H1 (cell line): ENCODE data around the gene IL20RB. TPM values are rescaled to one million over a fixed set of nuclear protein-coding genes. Genes with fewer than 3 reads are reported as not detected.

Source experiments
- EGR1 ChIP-seq: IDR thresholded peaks from 2 replicates; pipeline ENCODE4 v1.6.1; 2011; ENCODE audit warnings: low read depth, low read length, borderline replicate concordance
- KDM5A ChIP-seq: fragments of 200-600 bp; IDR thresholded peaks from 2 replicates; pipeline ENCODE4 v1.7.1; 2012; ENCODE audit warnings: mild to moderate bottlenecking, low read length, inconsistent platforms, mixed read lengths
- SIX5 ChIP-seq: IDR thresholded peaks from 2 replicates; pipeline ENCODE4 v1.6.1; 2011; ENCODE audit warnings: mild to moderate bottlenecking, low read depth, low read length
- SP4 ChIP-seq: IDR thresholded peaks from 2 replicates; pipeline ENCODE4 v1.6.1; 2012; ENCODE audit warnings: low read length, inconsistent platforms
- SRF ChIP-seq: IDR thresholded peaks from 2 replicates; pipeline ENCODE4 v1.6.1; 2011; ENCODE audit warnings: mild to moderate bottlenecking, low read depth, low read length, moderate library complexity
- polyA plus RNA-seq, 7 experiments: library from polyadenylated mRNA; depleted of rRNA in 3 of 7; stranded (reverse) in 5 of 7; unstranded in 2 of 7; fragments of >200 nt in 5 of 7; fragments of 200-250 nt in 2 of 7; gene quantifications; 1 replicate in 5 of 7; 2 replicates in 1 of 7; 4 replicates in 1 of 7; pipeline versions ENCODE4 v1.2.1 to v1.2.3, GENCODE V29; 2011 to 2013; ENCODE audit warnings: missing spikeins in 2 of 7, mixed read lengths in 2 of 7
- total RNA-seq: library from RNA; stranded (reverse); fragmentation: NEBNext Ultra II Directional; extraction: Animal tissue kit (Norgen Biotek cat#: 25700); gene quantifications from 2 replicates; pipeline ENCODE4 v1.2.1, GENCODE V29; 2021

IL20RB gene
- total and polyA plus RNA-seq, 2 of the 8 experiments (the other 6 are each of a cell fraction or from before 2014, with no cell fraction given): 1.6 to 1.8 TPM

- TF ChIP-seq SRF: no peak
- TF ChIP-seq KDM5A: no peak
- TF ChIP-seq SP4: no peak
- TF ChIP-seq SIX5: no peak
- no peak for TF ChIP-seq EGR1
These were observed 3.5 kb upstream of the IL20RB start (continued) for GRCh38 chr3:136954251-136954650.
